CD4-positive, alpha-beta T cell treated with Interleukin-10 for 1 hour (primary cell): Measurements from ENCODE around the gene ZNF330.
A peak's percentile ranks its signal among the peaks of the same experiment; 100 is the strongest.
"Not testable (repeated sequence)": the region's sequence is repeated elsewhere in the genome, so short reads cannot be mapped to it uniquely, and the experiment has no call there.

Experiments
- DNase-seq: peaks from one replicate; pipeline ENCODE4 v3.0.0-alpha.2; 2020

Gene ZNF330

GRCh38 chr4:141220691-141221659 lies at the start of gene ZNF330:
Gene ZNF330, plus strand, starts transcription at chr4:141220895. Its CDS starts 1,477 bp downstream, at chr4:141222372.
- DNase-seq, result peak; percentile 90

GRCh38 chr4:141174457-141174856 lies 46.2 kb upstream of the ZNF330 start:
- no peak for DNase-seq

- no peak for DNase-seq
Measured at GRCh38 chr4:141177171-141177570, 43.5 kb upstream of the ZNF330 start.

GRCh38 chr4:141179474-141180373 lies 41.0 kb upstream of the ZNF330 start:
- no peak for DNase-seq

GRCh38 chr4:141180991-141181761 lies 39.5 kb upstream of the ZNF330 start:
- no peak for DNase-seq

GRCh38 chr4:141183491-141183890 lies 37.2 kb upstream of the ZNF330 start:
- DNase-seq, result not testable (repeated sequence)

GRCh38 chr4:141192564-141192963 lies 28.1 kb upstream of the ZNF330 start:
- DNase-seq, result no peak

- no peak for DNase-seq
Measured at GRCh38 chr4:141193516-141194034, 27.1 kb upstream of the ZNF330 start.

- DNase-seq, result no peak
Measured at GRCh38 chr4:141195095-141195707, 25.5 kb upstream of the ZNF330 start.

- no peak for DNase-seq
Measured at GRCh38 chr4:141196227-141196933, 24.3 kb upstream of the ZNF330 start.

GRCh38 chr4:141207961-141208360 lies 12.7 kb upstream of the ZNF330 start:
- no peak for DNase-seq

- no peak for DNase-seq
Measured at GRCh38 chr4:141210168-141210567, 10.5 kb upstream of the ZNF330 start.

- DNase-seq, result no peak
Measured at GRCh38 chr4:141213550-141213991, 7.1 kb upstream of the ZNF330 start.

- no peak for DNase-seq
Measured at GRCh38 chr4:141215030-141215429, 5.7 kb upstream of the ZNF330 start.

GRCh38 chr4:141216002-141216761 lies 4.5 kb upstream of the ZNF330 start:
- no peak for DNase-seq

- DNase-seq, result no peak
Measured at GRCh38 chr4:141220271-141220670, 424 bp upstream of the ZNF330 start.

GRCh38 chr4:141223418-141223817 lies 2.7 kb downstream of the ZNF330 start:
- DNase-seq, result no peak

GRCh38 chr4:141227280-141227679 lies 6.6 kb downstream of the ZNF330 start:
- not testable (repeated sequence) for DNase-seq

GRCh38 chr4:141229408-141230101 lies 8.9 kb downstream of the ZNF330 start:
- no peak for DNase-seq

GRCh38 chr4:141233673-141234072 lies 13.0 kb downstream of the ZNF330 start:
- DNase-seq, result no peak
